Parathyroid adenoma (tissue), 2 donors: ENCODE measurements around the gene DNMBP.
A peak's percentile ranks its signal among the peaks of the same experiment; 100 is the strongest.

Experiments
- H2AFZ ChIP-seq: fragments of 300-600 bp; sonication (generic); one replicate; pipeline ENCODE4 v1.7.0; 2017; ENCODE audit warnings: antibody characterized with exemption, mild to moderate bottlenecking
- H3K27ac ChIP-seq: fragments of 300-600 bp; sonication (generic); one replicate; pipeline ENCODE4 v1.7.0; 2017
- H3K27me3 ChIP-seq: fragments of 300-600 bp; sonication (generic); one replicate; pipeline ENCODE4 v1.7.0; 2017; ENCODE audit warnings: low read length; ENCODE audit not compliant: control insufficient read depth, insufficient read depth
- H3K36me3 ChIP-seq: fragments of 300-600 bp; sonication (generic); one replicate; pipeline ENCODE4 v1.7.0; 2017; ENCODE audit warnings: low read length; ENCODE audit not compliant: control insufficient read depth, insufficient read depth
- H3K4me1 ChIP-seq: fragments of 300-600 bp; sonication (generic); one replicate; pipeline ENCODE4 v1.7.0; 2017; ENCODE audit warnings: control low read depth
- H3K4me2 ChIP-seq: fragments of 300-600 bp; sonication (generic); one replicate; pipeline ENCODE4 v1.7.0; 2017; ENCODE audit warnings: low read length
- H3K4me3 ChIP-seq: fragments of 300-600 bp; sonication (generic); one replicate; pipeline ENCODE4 v1.7.0; 2017; ENCODE audit warnings: low read depth, low read length
- H3K79me2 ChIP-seq: fragments of 300-600 bp; sonication (generic); one replicate; pipeline ENCODE4 v1.7.0; 2017; ENCODE audit warnings: control low read depth
- H3K9ac ChIP-seq: fragments of 300-600 bp; sonication (generic); one replicate; pipeline ENCODE4 v1.7.0; 2017; ENCODE audit warnings: mild to moderate bottlenecking
- H3K9me3 ChIP-seq: fragments of 300-600 bp; sonication (generic); one replicate; pipeline ENCODE4 v1.7.0; 2017; ENCODE audit warnings: low read length; ENCODE audit not compliant: control insufficient read depth
- TF ChIP-seq, protein P1 (sequence below): fragments of 300-600 bp; sonication (generic); IDR thresholded peaks from one replicate; pipeline ENCODE4 v1.7.0; 2017; ENCODE audit warnings: antibody characterized with exemption, mild to moderate bottlenecking
- donor health status: primary hyperparathyroidism.

DNMBP gene

DNA sequence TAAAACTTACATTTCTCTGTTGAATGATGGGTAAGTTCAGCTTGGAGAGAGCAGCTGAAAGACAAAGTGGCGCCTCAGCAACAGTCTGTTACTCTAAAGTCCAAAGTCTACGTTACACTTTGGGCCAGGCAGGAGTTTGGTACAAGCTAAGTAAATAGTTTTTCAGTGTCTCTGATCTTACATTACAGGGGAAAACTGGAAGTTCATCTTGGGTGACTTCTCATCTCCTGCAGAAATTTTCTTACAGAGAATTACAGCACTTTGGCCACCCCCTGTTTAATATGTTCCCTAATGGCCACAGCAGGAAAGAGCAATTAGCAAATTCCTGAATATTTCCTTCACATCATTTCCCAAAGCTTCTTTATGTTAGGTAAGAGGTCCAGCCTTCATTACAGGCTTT is 160.2 kb downstream of the DNMBP start:
- Histone ChIP-seq H3K9me3 (no peaks in the 10 kb centered on the region), H3K36me3 (no peaks in the 10 kb centered on the region), H3K27me3 (no peaks in the 10 kb centered on the region), H3K4me3 (no peak overlapping the region), H2AFZ (no peak overlapping the region), H3K9ac (no peak overlapping the region), H3K4me1 (peaks cover 10% of the 10 kb centered on the region), H3K27ac (no peak overlapping the region), H3K79me2 (no peaks in the 10 kb centered on the region), H3K4me2 (no peak overlapping the region)
- TF ChIP-seq, protein P1, sequence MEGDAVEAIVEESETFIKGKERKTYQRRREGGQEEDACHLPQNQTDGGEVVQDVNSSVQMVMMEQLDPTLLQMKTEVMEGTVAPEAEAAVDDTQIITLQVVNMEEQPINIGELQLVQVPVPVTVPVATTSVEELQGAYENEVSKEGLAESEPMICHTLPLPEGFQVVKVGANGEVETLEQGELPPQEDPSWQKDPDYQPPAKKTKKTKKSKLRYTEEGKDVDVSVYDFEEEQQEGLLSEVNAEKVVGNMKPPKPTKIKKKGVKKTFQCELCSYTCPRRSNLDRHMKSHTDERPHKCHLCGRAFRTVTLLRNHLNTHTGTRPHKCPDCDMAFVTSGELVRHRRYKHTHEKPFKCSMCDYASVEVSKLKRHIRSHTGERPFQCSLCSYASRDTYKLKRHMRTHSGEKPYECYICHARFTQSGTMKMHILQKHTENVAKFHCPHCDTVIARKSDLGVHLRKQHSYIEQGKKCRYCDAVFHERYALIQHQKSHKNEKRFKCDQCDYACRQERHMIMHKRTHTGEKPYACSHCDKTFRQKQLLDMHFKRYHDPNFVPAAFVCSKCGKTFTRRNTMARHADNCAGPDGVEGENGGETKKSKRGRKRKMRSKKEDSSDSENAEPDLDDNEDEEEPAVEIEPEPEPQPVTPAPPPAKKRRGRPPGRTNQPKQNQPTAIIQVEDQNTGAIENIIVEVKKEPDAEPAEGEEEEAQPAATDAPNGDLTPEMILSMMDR, result no peak

DNA sequence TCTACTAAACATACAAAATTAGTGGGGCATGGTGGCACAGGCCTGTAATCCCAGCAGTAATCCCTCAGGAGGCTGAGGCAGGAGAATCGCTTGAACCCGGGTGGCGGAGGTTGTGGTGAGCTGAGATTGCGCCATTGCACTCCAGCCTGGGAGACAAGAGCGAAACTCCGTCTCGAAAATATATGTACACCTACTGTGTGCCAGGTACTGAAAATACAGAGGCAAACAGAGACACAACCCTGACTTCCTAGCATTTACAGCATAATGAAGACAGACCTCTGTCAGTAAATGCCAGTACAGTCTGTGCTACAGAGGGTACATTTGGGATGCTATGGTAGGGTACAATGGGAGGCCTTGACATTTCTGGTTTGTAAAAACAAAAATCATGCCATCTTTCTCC is 160.7 kb downstream of the DNMBP start:
- Histone ChIP-seq H3K9me3 (no peaks in the 10 kb centered on the region), H2AFZ (no peak overlapping the region), H3K9ac (no peak overlapping the region), H3K4me3 (no peak overlapping the region), H3K4me2 (no peak overlapping the region), H3K27ac (no peak overlapping the region), H3K79me2 (no peaks in the 10 kb centered on the region), H3K4me1 (peaks cover 8% of the 10 kb centered on the region), H3K36me3 (no peaks in the 10 kb centered on the region), H3K27me3 (no peaks in the 10 kb centered on the region)
- TF ChIP-seq, protein P1, result no peak

DNA sequence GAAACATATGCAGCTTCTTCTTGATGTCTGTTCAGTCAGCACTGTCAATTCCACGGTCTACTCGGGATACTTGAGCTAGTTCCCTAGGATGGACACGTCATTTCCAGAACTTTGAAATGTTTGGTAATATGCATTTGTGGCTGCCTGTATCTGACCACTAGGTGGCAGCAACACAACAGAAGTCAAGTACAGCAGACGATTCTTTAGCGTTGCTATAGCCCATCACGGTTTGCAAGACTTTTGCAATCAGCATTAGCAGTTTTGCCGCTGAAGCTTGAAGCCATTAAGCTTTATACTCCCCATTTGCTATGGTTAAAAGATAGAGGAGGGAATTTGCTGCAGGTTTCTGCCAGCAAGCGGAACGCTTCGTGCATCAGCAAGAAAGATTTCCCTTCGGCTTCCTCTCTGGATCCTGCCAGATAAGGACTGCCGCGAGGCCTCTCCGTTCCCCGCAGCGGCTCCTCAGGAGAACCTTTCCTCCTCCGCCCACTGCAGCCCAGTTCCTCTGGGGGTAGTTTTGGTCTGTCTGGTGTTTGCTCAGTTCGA is 163.8 kb downstream of the DNMBP start:
- peak overlapping the region; percentile 64 for H2AFZ ChIP-seq
- H3K27ac ChIP-seq, result peak overlapping the region; percentile 53
- no peaks in the 10 kb centered on the region for H3K4me1 ChIP-seq
- H3K9ac ChIP-seq, result no peak overlapping the region
- peak overlapping the region; percentile 40 for H3K4me3 ChIP-seq
- H3K4me2 ChIP-seq, result peak overlapping the region; percentile 65
- no peaks in the 10 kb centered on the region for H3K27me3 ChIP-seq
- H3K36me3 ChIP-seq, result no peaks in the 10 kb centered on the region
- H3K79me2 ChIP-seq, result no peaks in the 10 kb centered on the region
- TF ChIP-seq, protein P1, result peak; percentile 98
- no peaks in the 10 kb centered on the region for H3K9me3 ChIP-seq

DNA sequence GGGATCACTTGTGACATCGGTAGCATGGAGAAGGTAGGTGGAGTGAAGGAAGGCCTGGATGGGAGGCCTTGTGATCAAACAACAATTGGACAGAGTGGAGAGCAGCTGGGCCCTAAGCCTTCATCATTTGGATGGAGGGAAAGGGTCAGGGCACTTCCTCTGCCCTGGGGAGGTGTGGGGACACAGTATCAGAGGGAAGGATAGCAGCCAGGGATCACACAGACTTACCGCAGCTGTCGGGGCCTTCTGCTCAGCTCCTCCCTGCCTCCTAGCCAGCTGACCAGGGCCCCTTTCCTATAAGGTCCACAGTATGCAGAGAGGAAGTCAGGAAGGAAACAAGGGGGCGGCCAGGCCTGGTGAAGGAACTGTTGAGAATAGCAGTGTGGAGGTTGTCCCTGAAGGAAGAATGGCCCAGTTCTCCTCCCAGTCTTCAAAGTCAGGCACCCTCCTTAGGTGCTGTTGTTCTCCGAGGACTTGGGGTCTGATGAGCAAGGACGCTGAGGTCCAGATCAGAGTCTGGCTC is 165.3 kb downstream of the DNMBP start:
- no peak overlapping the region for H2AFZ ChIP-seq
- H3K27me3 ChIP-seq, result no peaks in the 10 kb centered on the region
- no peaks in the 10 kb centered on the region for H3K9me3 ChIP-seq
- H3K4me2 ChIP-seq, result no peak overlapping the region
- no peaks in the 10 kb centered on the region for H3K4me1 ChIP-seq
- no peak overlapping the region for H3K9ac ChIP-seq
- H3K4me3 ChIP-seq, result no peak overlapping the region
- TF ChIP-seq, protein P1, result no peak
- no peaks in the 10 kb centered on the region for H3K79me2 ChIP-seq
- no peak overlapping the region for H3K27ac ChIP-seq
- no peaks in the 10 kb centered on the region for H3K36me3 ChIP-seq

DNA sequence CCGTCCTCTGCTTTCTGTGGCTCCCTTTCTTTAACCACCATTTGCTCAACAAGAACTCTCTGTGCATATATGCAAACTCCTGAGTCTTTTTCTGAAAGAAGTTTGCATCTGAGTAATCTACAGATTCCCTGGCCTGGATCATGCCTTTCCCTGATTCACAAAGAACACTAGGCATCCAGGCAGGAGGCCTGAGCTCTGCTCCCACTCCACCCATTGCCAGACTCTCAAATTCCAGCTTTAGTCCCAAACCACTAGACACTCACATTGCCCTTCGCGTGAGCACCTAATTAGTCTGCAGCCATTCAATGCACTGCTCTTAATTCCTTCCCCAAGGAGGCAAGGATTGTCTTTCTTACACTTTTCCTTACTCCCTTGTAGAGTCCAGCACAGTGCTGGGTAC is 166.4 kb downstream of the DNMBP start:
- Histone ChIP-seq H3K9me3 (no peaks in the 10 kb centered on the region), H3K9ac (no peak overlapping the region), H3K36me3 (no peaks in the 10 kb centered on the region), H2AFZ (no peak overlapping the region), H3K27ac (no peak overlapping the region), H3K79me2 (no peaks in the 10 kb centered on the region), H3K27me3 (no peaks in the 10 kb centered on the region), H3K4me1 (no peaks in the 10 kb centered on the region), H3K4me2 (no peak overlapping the region), H3K4me3 (no peak overlapping the region)
- TF ChIP-seq, protein P1, result no peak
